ENCODE measurements around the gene TMOD3.

Gene TMOD3

GRCh38 chr15:51809457-51809856 lies 20.0 kb upstream of the TMOD3 start:
- DNase-seq (ENCODE audit: extremely low read depth, low read depth) = no peak

DNA sequence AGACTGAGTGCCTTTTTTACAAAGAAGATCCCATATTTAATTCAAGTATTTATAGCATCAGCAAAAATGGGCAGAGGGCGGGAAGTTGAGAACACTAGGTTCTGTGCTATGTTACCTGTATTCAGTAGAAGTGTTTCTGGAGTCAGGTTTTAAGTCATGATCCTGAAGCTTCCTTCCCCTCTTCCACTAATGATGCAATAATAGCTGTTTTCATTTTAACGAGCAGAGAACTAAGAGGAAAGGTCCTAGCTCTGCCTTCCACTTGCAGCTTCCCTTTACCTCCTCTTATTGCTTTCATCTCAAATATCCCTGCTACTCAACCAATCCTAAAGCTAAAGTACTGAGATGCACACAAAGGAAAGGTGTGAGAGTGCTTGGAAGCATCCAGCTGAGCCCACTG lies 16.9 kb upstream of the TMOD3 start:
- TF ChIP-seq CTCF (IDR thresholded peaks at IDR 0.05; ENCODE audit: low read depth, low read length) = no peak
- DNase-seq (ENCODE audit: extremely low read depth, low read depth) = no peak

More at GRCh38 chr15:51809457-51809856, 20.0 kb upstream of the TMOD3 start:
- no peak for TF ChIP-seq CTCF (IDR thresholded peaks at IDR 0.05; ENCODE audit: low read depth, low read length)

GRCh38 chr15:51814606-51815005 lies 14.8 kb upstream of the TMOD3 start:
- TF ChIP-seq CTCF (IDR thresholded peaks at IDR 0.05; ENCODE audit: low read depth, low read length) = no peak
- DNase-seq (ENCODE audit: extremely low read depth, low read depth) = no peak

- no peak for TF ChIP-seq CTCF (IDR thresholded peaks at IDR 0.05; ENCODE audit: low read depth, low read length)
These were observed 12.8 kb upstream of the TMOD3 start for GRCh38 chr15:51816611-51817010.

DNA sequence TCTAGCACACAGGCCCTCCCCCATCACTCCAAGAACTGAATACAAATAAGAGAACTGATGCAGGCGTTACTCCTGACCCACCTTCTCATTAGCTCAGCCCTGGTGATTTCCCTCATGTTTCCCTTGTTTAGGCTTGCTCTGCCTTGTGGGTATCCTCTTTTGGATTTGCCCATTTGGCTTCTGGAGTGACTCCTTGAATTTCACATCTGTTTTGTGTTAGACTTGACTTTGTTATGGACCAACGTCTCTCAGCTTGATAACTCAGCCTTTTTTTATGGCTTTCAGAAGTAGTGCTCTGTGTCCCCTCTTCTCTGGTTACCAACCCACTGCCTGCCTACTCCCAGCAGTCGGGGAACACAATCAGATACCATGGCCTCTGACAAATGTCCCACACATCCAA lies 11.3 kb upstream of the TMOD3 start:
- no peak for DNase-seq (ENCODE audit: extremely low read depth, low read depth)
- no peak for TF ChIP-seq CTCF (IDR thresholded peaks at IDR 0.05; ENCODE audit: low read depth, low read length)

More at GRCh38 chr15:51816611-51817010, 12.8 kb upstream of the TMOD3 start:
- no peak for DNase-seq (ENCODE audit: extremely low read depth, low read depth)

- no peak for DNase-seq (ENCODE audit: extremely low read depth, low read depth)
- no peak for TF ChIP-seq CTCF (IDR thresholded peaks at IDR 0.05; ENCODE audit: low read depth, low read length)
These were observed 3.8 kb upstream of the TMOD3 start for GRCh38 chr15:51825698-51826097.

GRCh38 chr15:51828621-51829375 lies 655 bp upstream of the TMOD3 start:
- DNase-seq (ENCODE audit: extremely low read depth, low read depth) = no peak
- TF ChIP-seq CTCF (IDR thresholded peaks at IDR 0.05; ENCODE audit: low read depth, low read length) = no peak
